ENCODE results near the gene RIC8B.

- TF ChIP-seq CTCF (IDR thresholded peaks at IDR 0.05) (no peak), POLR2A (IDR thresholded peaks at IDR 0.05) (no peak), POLR2AphosphoS5 (IDR thresholded peaks at IDR 0.05) (no peak)
These were observed 119.0 kb downstream of the RIC8B start for GRCh38 chr12:106893451-106893850.

Measured in suprapubic skin (tissue), 4 donors.